GM12873 (cell line): ENCODE measurements around the gene ARL13B.

ENCODE experiments used
- TF ChIP-seq, protein P1 (sequence below): IDR thresholded peaks from 2 replicates; pipeline ENCODE4 v1.5.1; 2012; ENCODE audit warnings: low read depth, mild to moderate bottlenecking, moderate library complexity, low read length, control low read depth; ENCODE audit not compliant: insufficient read depth; ENCODE audit errors: missing control alignments

ARL13B gene

DNA sequence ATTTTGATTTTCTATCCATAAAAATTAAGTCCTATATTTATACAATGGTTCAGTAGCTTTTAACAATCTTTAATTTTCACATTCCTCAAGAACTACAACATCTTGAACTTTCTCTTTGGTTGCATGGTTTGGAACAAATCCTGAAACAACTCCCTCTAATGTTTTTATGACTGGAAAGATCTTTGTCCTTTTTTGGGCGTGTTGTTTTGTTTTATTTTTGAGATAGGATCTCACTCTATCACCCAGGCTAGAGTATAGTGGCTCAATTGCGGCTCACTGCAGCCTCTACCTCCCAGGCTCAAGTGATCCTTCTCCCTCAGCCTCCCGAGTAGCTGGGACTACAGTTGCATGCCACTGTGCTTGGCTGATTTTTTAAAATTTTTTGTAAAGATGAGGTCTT, 44.4 kb downstream of the ARL13B start:
- TF ChIP-seq, protein P1, sequence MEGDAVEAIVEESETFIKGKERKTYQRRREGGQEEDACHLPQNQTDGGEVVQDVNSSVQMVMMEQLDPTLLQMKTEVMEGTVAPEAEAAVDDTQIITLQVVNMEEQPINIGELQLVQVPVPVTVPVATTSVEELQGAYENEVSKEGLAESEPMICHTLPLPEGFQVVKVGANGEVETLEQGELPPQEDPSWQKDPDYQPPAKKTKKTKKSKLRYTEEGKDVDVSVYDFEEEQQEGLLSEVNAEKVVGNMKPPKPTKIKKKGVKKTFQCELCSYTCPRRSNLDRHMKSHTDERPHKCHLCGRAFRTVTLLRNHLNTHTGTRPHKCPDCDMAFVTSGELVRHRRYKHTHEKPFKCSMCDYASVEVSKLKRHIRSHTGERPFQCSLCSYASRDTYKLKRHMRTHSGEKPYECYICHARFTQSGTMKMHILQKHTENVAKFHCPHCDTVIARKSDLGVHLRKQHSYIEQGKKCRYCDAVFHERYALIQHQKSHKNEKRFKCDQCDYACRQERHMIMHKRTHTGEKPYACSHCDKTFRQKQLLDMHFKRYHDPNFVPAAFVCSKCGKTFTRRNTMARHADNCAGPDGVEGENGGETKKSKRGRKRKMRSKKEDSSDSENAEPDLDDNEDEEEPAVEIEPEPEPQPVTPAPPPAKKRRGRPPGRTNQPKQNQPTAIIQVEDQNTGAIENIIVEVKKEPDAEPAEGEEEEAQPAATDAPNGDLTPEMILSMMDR: no peak

DNA sequence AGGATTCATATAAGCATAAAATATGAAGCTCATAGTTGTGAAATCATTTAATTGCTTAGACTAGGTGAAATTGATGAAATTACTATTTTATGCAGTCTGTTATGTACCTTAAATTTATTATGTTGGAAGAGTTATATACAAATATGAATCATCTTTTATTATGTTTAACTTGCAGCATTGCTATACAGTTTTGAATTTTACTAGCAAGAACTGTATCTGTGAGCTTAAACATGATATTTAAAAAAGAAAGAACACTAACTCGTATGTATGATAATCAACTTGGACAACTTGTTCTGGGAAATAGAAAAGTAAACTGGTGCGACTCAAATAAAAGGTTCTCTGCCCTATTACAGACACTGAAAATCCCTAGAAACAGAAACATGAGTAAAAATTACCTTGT, 46.7 kb downstream of the ARL13B start:
- TF ChIP-seq, protein P1: no peak

DNA sequence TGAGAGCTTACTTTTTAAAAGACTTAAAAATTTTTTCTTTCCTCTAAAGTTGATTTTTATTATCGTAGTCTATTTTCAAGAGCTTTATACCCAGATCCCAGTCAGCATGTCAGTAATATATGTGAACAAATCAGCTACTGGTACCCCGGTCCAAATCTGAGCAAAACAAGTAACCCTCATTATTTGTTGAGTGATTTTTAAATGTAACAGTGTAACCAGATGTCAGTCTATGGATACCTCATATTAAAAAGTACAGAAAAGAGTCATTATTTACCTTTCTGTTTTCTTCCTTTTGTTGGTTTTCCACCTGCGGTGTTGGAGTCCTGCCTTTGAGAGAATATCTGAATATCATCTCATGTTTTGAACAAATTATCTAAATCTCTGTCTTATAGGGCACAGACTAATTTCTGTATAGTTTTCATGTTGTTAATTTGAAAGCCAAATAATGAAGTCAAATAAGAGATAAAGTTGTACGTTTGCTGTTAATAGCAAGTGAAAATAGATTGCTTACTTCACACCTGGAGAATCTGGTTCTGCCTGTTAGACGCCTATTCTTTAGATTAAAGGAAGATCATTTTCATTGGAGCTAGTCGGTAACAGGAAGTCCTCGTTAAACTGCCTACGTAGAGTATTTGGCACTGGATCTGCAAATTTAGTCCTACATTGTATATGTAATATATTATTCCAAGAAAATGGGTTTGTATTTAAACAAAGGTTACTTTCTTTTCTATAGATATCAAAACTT, 48.3 kb downstream of the ARL13B start, which contains the start of gene STX19:
Gene STX19 (minus strand): TSS at position 505 of the 745 bp plus-strand sequence. CDS start 13,328 bp downstream, outside the sequence.
- TF ChIP-seq, protein P1: no peak

DNA sequence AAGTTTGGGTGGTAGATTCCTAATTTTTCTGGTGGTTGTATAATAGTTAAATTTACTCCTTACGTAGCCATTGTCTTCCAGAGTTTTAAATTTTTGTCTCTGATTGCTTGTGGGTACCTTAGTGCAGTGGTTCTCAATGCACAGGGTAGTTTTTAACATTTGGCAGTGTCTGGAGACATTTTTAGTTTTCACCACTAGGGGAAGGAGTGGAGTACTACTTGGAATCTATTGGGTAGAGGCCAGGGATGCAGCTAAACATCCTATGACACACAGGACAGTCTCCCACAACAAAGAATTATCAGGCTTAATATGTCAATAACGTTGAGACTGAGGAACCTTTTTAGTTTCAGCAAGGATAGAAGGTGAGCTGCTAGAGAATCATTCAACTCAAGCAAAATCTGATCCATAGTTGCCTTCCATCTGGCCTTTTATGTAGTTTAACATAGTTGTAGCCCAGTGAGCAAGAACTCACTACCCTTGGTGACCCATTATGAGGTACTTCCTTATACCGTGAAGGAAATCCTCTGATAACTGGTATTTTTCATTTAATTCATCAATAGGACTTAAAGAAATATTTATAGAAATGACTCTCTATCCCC, 57.1 kb downstream of the ARL13B start:
- TF ChIP-seq, protein P1: peak; percentile 66

DNA sequence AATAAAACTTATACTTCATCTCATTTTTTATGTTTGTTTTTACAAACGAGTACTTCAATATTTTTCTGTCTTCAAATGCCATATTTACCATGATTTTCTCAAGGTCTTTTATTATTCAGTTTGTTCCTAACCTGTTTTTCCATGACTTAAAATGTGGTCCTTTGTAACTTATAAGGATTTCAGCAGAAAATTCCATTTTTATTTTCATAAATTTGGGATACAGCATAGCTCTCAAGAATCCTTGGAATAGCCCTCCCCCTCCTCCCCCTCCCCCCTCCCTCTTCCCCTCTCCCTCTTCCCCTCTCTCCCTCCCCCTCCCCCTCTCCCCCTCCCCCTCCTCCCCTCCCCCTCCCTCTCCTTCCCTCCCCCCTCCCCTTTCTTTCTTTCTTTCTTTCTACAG, 63.3 kb downstream of the ARL13B start:
- TF ChIP-seq, protein P1: no peak

DNA sequence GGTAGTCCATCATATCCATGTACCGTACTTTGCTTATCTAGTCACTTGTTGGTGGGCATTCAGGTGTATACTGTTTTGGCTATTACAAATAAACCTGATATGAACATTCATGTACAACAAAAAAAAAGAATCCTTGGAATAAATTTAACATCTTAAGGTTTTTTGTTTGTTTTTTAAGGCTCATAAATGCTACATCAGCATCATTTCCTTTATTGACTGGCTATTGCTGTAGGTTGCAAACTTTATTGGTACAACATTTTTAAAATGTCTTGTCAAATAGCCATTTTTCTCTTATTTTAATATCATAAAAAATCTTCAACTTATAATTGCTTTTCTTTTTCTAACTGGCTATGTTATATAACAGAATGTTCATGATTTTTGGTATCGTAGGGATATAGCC, 66.6 kb downstream of the ARL13B start:
- TF ChIP-seq, protein P1: no peak

DNA sequence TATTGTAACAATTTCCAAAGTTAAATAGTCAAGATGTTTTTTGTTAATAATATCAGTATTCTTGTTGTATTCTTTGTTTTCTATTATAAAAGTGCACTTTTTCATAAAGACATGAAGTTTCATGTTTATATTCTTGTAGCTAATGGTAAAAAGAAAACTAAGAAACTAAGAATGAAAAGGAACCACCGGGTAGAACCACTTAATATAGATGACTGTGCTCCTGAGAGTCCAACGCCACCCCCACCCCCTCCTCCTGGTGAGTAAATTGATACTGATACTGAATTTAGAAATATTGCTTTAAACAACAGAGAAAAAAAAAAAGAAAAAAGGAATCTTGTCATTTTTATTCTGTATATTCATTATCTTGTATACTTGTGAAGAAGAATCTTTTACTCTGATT, 69.3 kb downstream of the ARL13B start:
- TF ChIP-seq, protein P1: no peak
